Measurements from ENCODE around the gene ALX4. TPM values are rescaled to one million over a fixed set of nuclear protein-coding genes. Genes with fewer than 3 reads are reported as not detected.

Gene ALX4
- total and polyA plus RNA-seq, 11 donors: 0.03 to 0.24 (median 0.10) TPM; not detected in 3

DNA sequence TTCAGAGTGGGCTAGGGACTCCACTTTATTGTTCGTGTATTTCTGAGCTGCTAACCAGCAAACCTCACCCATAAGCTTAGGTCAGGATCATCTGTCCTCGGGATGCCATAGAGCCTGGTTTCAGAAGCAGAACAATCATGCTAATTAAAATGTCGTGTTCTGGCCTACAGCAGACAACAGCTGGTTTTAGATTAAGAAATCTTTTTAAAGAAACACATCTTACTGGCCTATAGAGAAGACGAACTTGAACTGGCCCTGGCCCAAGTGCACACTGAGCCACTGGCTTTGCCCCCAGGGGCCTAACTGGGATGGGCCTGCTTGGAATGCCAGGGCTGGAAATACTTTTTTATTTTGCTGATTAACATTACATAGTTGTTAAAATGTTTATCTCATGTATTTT is 63.2 kb downstream of the ALX4 start:
- WGBS, 4 donors: 23 to 41% (median 38%) methylated on average over 4 of the region's 4 CpGs
- TF ChIP-seq POLR2A (IDR thresholded peaks at IDR 0.05): no peak
- TF ChIP-seq, protein P1, sequence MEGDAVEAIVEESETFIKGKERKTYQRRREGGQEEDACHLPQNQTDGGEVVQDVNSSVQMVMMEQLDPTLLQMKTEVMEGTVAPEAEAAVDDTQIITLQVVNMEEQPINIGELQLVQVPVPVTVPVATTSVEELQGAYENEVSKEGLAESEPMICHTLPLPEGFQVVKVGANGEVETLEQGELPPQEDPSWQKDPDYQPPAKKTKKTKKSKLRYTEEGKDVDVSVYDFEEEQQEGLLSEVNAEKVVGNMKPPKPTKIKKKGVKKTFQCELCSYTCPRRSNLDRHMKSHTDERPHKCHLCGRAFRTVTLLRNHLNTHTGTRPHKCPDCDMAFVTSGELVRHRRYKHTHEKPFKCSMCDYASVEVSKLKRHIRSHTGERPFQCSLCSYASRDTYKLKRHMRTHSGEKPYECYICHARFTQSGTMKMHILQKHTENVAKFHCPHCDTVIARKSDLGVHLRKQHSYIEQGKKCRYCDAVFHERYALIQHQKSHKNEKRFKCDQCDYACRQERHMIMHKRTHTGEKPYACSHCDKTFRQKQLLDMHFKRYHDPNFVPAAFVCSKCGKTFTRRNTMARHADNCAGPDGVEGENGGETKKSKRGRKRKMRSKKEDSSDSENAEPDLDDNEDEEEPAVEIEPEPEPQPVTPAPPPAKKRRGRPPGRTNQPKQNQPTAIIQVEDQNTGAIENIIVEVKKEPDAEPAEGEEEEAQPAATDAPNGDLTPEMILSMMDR (IDR thresholded peaks at IDR 0.05): no peak
- intact Hi-C loops (cut with DNase I): loop anchor here in 1 of 10 donors (5.0 kb wide), 1 partner anchor 114 kb away; no protein-coding TSS in a partner anchor
- Histone ChIP-seq H3K27ac (peak overlapping the region in 2 of 12 donors; percentile 12 to 19), H3K27me3 (no peaks in the 10 kb centered on the region), H3K4me1 (peaks cover 0 to 61% (median 35%) of the 10 kb centered on the region in 12 donors), H3K9me3 (peaks cover 0 to under 1% (median 0%) of the 10 kb centered on the region in 12 donors), H3K36me3 (peaks cover 0 to 13% (median 0%) of the 10 kb centered on the region in 9 donors), H3K4me3 (no peak overlapping the region)
- peak in 2 of 5 donors; percentile 68 to 71 for DNase-seq
- ATAC-seq: peak in 2 of 4 donors; percentile 29 to 40

DNA sequence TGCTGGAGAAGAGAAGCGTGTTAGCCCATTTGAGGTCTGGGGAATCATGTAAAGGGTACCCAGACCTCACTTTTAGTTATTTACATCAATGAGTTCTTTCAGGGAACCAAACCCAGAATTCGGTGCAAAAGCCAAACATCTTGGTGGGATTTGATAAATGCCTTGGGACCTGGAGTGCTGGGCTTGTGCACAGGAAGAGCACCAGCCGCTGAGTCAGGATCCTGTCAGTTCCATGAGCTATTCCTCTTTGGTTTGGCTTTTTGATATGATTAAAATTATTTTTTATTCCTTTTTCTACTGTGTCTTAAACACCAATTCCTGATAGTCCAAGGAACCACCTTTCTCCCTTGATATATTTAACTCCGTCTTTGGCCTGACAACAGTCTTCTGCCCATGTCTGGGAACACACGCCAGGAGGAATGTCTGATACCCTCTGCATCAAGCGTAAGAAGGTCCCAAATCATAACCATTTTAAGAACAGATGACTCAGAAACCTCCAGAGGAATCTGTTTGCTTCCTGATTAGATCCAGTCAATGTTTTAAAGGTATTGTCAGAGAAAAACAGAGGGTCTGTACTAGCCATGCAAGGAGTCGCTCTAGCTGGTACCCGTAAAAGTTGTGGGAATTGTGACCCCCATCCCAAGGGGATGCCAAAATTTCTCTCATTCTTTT is 65.2 kb downstream of the ALX4 start:
- Histone ChIP-seq H3K36me3 (peaks cover 0 to 19% (median 5%) of the 10 kb centered on the region in 9 donors), H3K4me1 (peaks cover 0 to 65% (median 35%) of the 10 kb centered on the region in 12 donors), H3K4me3 (no peak overlapping the region), H3K27me3 (no peaks in the 10 kb centered on the region), H3K27ac (peak overlapping the region in 4 of 12 donors; percentile 13 to 39 (median 26)), H3K9me3 (no peaks in the 10 kb centered on the region)
- no peak for TF ChIP-seq POLR2A (IDR thresholded peaks at IDR 0.05)
- peak in 1 of 4 donors; percentile 42 for ATAC-seq
- intact Hi-C loops (cut with DNase I): loop anchor here in 1 of 10 donors (5.0 kb wide), 1 partner anchor 112 kb away; no protein-coding TSS in a partner anchor
- 79 to 87% (median 83%) methylated on average over 8 of the region's 8 CpGs for WGBS, 4 donors
- no peak for DNase-seq

DNA sequence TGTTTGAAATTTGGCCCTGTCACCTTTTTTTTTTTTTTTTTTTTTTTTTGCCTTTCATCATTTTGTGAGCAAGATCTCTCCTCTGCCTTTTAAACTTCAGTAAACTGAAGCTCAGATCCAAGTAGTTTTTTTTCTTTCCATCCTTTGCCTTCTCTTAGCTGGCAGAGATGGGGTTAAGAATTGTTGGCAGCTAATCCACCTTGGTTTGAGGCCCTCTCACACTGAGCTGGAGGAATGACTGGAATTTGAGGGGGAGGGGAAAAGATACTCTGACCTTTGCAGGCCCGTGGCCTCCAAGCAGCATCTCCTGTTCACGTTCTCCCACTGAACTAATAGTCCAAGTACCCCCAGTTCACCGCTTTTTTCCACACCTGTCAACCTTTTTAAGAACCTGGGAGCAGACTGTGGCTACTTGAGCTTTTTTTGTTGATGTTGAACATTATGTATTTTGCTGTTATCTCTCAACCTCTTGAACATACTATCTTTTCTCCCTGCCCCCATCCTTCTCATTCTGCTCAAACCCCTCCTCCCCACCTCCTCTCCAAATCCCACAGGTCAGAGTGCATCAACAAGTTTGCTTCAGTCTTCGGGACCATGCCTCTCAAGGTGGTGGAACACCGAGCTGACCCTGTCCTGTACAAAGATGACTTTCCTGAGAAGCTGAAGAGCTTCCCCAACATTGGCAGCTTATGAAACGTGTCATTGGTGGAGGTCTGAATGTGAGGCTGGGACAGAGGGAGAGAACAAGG is 66.2 kb downstream of the ALX4 start:
- WGBS, 4 donors: 56 to 62% (median 60%) methylated on average over 6 of the region's 6 CpGs
- intact Hi-C loops (cut with DNase I): no loop called here

DNA sequence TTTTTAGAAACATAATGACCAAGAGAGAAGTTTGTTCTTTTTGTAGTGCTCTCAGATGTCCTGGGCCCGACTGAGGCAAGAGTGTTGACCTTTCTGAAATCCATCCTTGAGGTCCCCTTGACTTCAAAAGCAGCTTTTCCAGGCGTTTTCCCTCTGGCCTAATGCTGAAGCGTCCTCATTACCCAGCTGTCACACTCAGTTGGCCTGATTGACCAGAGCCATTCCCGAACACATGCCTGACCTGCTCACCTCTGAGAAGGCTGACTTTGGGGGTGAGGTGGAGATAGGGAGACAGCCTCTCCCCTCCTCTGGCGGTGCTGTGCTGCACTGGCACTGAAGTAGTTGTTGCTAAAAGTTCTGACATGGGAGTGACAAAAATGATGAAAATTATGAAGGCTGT is 66.9 kb downstream of the ALX4 start:
- no peak for DNase-seq
- no peaks in the 10 kb centered on the region for H3K27me3 ChIP-seq

More for the DNA sequence above, 66.2 kb downstream of the ALX4 start:
- Histone ChIP-seq H3K4me3 (no peak overlapping the region), H3K36me3 (peaks cover 0 to 19% (median 7%) of the 10 kb centered on the region in 9 donors), H3K9me3 (no peaks in the 10 kb centered on the region), H3K4me1 (peaks cover 0 to 65% (median 35%) of the 10 kb centered on the region in 12 donors), H3K27me3 (no peaks in the 10 kb centered on the region), H3K27ac (peak overlapping the region in 2 of 12 donors; percentile 13 to 39)
- DNase-seq (no peak), ATAC-seq (peak in 2 of 4 donors; percentile 35 to 54)
- TF ChIP-seq POLR2A (IDR thresholded peaks at IDR 0.05): no peak
- TF ChIP-seq, protein P1 (IDR thresholded peaks at IDR 0.05): no peak

More for the DNA sequence above, 66.9 kb downstream of the ALX4 start:
- no peak overlapping the region for H3K27ac ChIP-seq
- WGBS, 4 donors: 60 to 70% (median 61%) methylated on average over 5 of the region's 5 CpGs
- H3K9me3 ChIP-seq: no peaks in the 10 kb centered on the region
- peaks cover 0 to 22% (median 7%) of the 10 kb centered on the region in 9 donors for H3K36me3 ChIP-seq
- no peak overlapping the region for H3K4me3 ChIP-seq
- intact Hi-C loops (cut with DNase I): no loop called here
- H3K4me1 ChIP-seq: peaks cover 0 to 62% (median 35%) of the 10 kb centered on the region in 12 donors
- TF ChIP-seq POLR2A (IDR thresholded peaks at IDR 0.05): no peak
- TF ChIP-seq, protein P1 (IDR thresholded peaks at IDR 0.05): no peak
- ATAC-seq: peak in 1 of 4 donors; percentile 20
